Transverse colon (tissue), 3 donors: ENCODE results near the gene GABRB1.

ENCODE experiments used
- CTCF ChIP-seq, 5 experiments: fragments of 200-600 bp in 3 of 5; fragments of 450-650 bp in 2 of 5; sonication (generic) in 3 of 5; IDR thresholded peaks; 1 replicate in 2 of 5; 2 replicates in 3 of 5; pipeline ENCODE4 v1.5.1; 2016 to 2017; ENCODE audit warnings: antibody characterized with exemption in 5 of 5, inconsistent platforms in 3 of 5, mild to moderate bottlenecking in 2 of 5, moderate library complexity in 1 of 5
- POLR2A ChIP-seq: fragments of 450-650 bp; IDR thresholded peaks from one replicate; pipeline ENCODE4 v1.6.1; 2016; ENCODE audit warnings: antibody characterized with exemption, mild to moderate bottlenecking, moderate library complexity

- TF ChIP-seq CTCF (IDR thresholded peaks at IDR 0.05), result no peak
- no peak for TF ChIP-seq POLR2A
Observed at GRCh38 chr4:47271291-47271690, 239.9 kb downstream of the GABRB1 start.
